OCI-LY3 (cell line): ENCODE measurements around the gene COMMD4.
"Not testable (repeated sequence)": the region's sequence is repeated elsewhere in the genome, so short reads cannot be mapped to it uniquely, and the experiment has no call there.

ENCODE experiments used
- H2AFZ ChIP-seq: fragments of 200-600, 300-600 bp; shearing (Covaris generic); 2 replicates; pipeline ENCODE4 v1.6.0; 2014; ENCODE audit warnings: antibody characterized with exemption, low read depth, low read length
- H3K27ac ChIP-seq: fragments of 200-600, 300-600 bp; sonication (generic); 2 replicates; pipeline ENCODE4 v1.5.1; 2014; ENCODE audit warnings: mild to moderate bottlenecking, low read length, moderate library complexity, mixed read lengths
- H3K27me3 ChIP-seq: fragments of 200-600, 300-600 bp; sonication (generic); 2 replicates; pipeline ENCODE4 v1.6.1; 2014; ENCODE audit warnings: low read depth, low read length, mixed read lengths
- H3K36me3 ChIP-seq: fragments of 200-600, 300-600 bp; sonication (generic); replicated peaks from 2 replicates; pipeline ENCODE3; 2014; ENCODE audit warnings: low read depth, low read length, mixed read lengths
- H3K4me1 ChIP-seq: fragments of 300-600, 200-600 bp; sonication (generic); 2 replicates; pipeline ENCODE4 v1.6.1; 2014; ENCODE audit warnings: low read length, mixed read lengths
- H3K4me2 ChIP-seq: fragments of 200-600, 300-600 bp; sonication (generic); 2 replicates; pipeline ENCODE4 v1.6.1; 2014; ENCODE audit warnings: low read length, mixed read lengths
- H3K4me3 ChIP-seq: fragments of 300-600, 200-600 bp; sonication (generic); 2 replicates; pipeline ENCODE4 v1.5.1; 2014; ENCODE audit warnings: antibody characterized with exemption, mild to moderate bottlenecking, low read length, moderate library complexity
- H3K79me2 ChIP-seq: fragments of 300-600, 200-600 bp; shearing (Covaris generic); 2 replicates; pipeline ENCODE4 v1.6.1; 2014; ENCODE audit warnings: mild to moderate bottlenecking, low read length, mixed read lengths
- H3K9ac ChIP-seq: fragments of 300-600, 200-600 bp; shearing (Covaris generic); 2 replicates; pipeline ENCODE4 v1.6.0; 2014; ENCODE audit warnings: mild to moderate bottlenecking, low read length, moderate library complexity
- H3K9me3 ChIP-seq: fragments of 200-600, 300-600 bp; shearing (Covaris generic); 2 replicates; pipeline ENCODE4 v1.6.1; 2014; ENCODE audit warnings: low read length, mixed read lengths; ENCODE audit not compliant: insufficient read depth
- H4K20me1 ChIP-seq: fragments of 200-600, 300-600 bp; sonication (generic); 2 replicates; pipeline ENCODE4 v1.6.1; 2016; ENCODE audit warnings: low read length, mixed read lengths; ENCODE audit not compliant: insufficient read depth
- EZH2phosphoT487 ChIP-seq: fragments of 200-600 bp; shearing (Covaris generic); IDR thresholded peaks from 2 replicates; pipeline ENCODE4 v1.6.1; 2018; ENCODE audit warnings: antibody characterized with exemption, mixed run types, low read depth
- TF ChIP-seq, protein P1 (sequence below): fragments of 200-600, 300-600 bp; sonication (generic); IDR thresholded peaks from 2 replicates; pipeline ENCODE4 v1.5.1; 2014; ENCODE audit warnings: antibody characterized with exemption, low read length, low read depth

Gene COMMD4

DNA sequence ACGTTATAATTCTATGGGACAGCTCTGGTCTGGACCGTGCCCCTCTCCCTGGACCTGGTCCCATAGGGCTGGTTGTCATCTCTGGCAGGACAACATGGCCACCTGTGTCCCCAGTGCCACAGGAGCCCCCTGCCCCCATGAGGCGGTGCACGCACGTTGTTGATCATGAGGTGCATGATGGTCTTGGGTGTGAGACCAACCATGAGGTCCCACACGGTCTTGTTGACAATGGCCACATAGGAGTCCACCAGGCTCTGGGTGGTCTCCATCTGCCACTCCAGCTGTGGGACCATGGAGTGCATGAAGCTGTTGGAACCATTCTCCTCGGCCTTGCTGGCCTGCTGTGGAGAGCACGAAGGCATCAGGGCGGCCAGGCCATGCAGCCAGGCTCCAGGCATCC, 33.5 kb upstream of the COMMD4 start:
- H3K79me2 ChIP-seq = no peaks in the 10 kb centered on the region
- H3K4me1 ChIP-seq = no peaks in the 10 kb centered on the region
- H3K9ac ChIP-seq = no peak overlapping the region
- H3K36me3 ChIP-seq = no peaks in the 10 kb centered on the region
- H3K4me3 ChIP-seq = no peak overlapping the region
- H3K4me2 ChIP-seq = no peak overlapping the region
- no peak for TF ChIP-seq EZH2phosphoT487
- TF ChIP-seq, protein P1, sequence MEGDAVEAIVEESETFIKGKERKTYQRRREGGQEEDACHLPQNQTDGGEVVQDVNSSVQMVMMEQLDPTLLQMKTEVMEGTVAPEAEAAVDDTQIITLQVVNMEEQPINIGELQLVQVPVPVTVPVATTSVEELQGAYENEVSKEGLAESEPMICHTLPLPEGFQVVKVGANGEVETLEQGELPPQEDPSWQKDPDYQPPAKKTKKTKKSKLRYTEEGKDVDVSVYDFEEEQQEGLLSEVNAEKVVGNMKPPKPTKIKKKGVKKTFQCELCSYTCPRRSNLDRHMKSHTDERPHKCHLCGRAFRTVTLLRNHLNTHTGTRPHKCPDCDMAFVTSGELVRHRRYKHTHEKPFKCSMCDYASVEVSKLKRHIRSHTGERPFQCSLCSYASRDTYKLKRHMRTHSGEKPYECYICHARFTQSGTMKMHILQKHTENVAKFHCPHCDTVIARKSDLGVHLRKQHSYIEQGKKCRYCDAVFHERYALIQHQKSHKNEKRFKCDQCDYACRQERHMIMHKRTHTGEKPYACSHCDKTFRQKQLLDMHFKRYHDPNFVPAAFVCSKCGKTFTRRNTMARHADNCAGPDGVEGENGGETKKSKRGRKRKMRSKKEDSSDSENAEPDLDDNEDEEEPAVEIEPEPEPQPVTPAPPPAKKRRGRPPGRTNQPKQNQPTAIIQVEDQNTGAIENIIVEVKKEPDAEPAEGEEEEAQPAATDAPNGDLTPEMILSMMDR = no peak
- peaks cover 28% of the 10 kb centered on the region for H3K27me3 ChIP-seq
- H4K20me1 ChIP-seq = no peaks in the 10 kb centered on the region
- no peaks in the 10 kb centered on the region for H3K9me3 ChIP-seq
- H3K27ac ChIP-seq = no peak overlapping the region
- no peak overlapping the region for H2AFZ ChIP-seq

GRCh38 chr15:75302753-75303152, 33.1 kb upstream of the COMMD4 start:
- peaks cover 28% of the 10 kb centered on the region for H3K27me3 ChIP-seq
- not testable (repeated sequence) for H2AFZ ChIP-seq, H4K20me1 ChIP-seq, H3K4me2 ChIP-seq, H3K27ac ChIP-seq, H3K4me3 ChIP-seq, H3K36me3 ChIP-seq, H3K79me2 ChIP-seq, H3K9ac ChIP-seq, H3K9me3 ChIP-seq, H3K4me1 ChIP-seq

GRCh38 chr15:75306188-75306587, 29.7 kb upstream of the COMMD4 start:
- Histone ChIP-seq H3K27me3 (peaks cover 43% of the 10 kb centered on the region), H3K27ac (no peak overlapping the region), H3K9me3 (no peaks in the 10 kb centered on the region), H3K4me1 (0 out of 2 replicates have a peak, but pooled peaks cover 2% of the 10 kb centered on the region), H3K9ac (no peak overlapping the region), H3K4me3 (no peak overlapping the region), H3K36me3 (no peaks in the 10 kb centered on the region), H3K4me2 (no peak overlapping the region), H2AFZ (no peak overlapping the region), H3K79me2 (no peaks in the 10 kb centered on the region), H4K20me1 (no peaks in the 10 kb centered on the region)
- no peak for TF ChIP-seq EZH2phosphoT487
- TF ChIP-seq, protein P1 = no peak

- no peak for TF ChIP-seq EZH2phosphoT487
- TF ChIP-seq, protein P1 = peak; percentile 66
These were observed 28.0 kb upstream of the COMMD4 start for GRCh38 chr15:75307778-75308390.

More at GRCh38 chr15:75307778-75308390, 28.0 kb upstream of the COMMD4 start:
- Histone ChIP-seq H3K4me1 (0 out of 2 replicates have a peak, but pooled peaks cover 2% of the 10 kb centered on the region), H2AFZ (peak overlapping the region; percentile 19; the same call in 1 of the 2 replicates), H3K27ac (no peak overlapping the region), H3K4me3 (0 out of 2 replicates have a peak overlapping the region, but pooled peaks have one; percentile 10), H3K79me2 (no peaks in the 10 kb centered on the region), H3K36me3 (no peaks in the 10 kb centered on the region), H3K27me3 (peaks cover 45% of the 10 kb centered on the region), H3K9me3 (no peaks in the 10 kb centered on the region), H3K4me2 (peak overlapping the region; percentile 47), H4K20me1 (no peaks in the 10 kb centered on the region), H3K9ac (no peak overlapping the region; the same call in 1 of the 2 replicates)
